OCI-LY7 (cell line): ENCODE measurements around the gene TP63. TPM values are rescaled to one million over a fixed set of nuclear protein-coding genes. Genes with fewer than 3 reads are reported as not detected.

Experiments used
- BruUV-seq: library from RNA; stranded (reverse); fragments of 400-500 nt; replicated peaks from 2 replicates; lab custom pipeline; 2021; lab: Mats Ljungman, UMichigan
- CTCF ChIA-PET: fragments of 300-600 bp; sonication (Branson Sonifier 250); formaldehyde crosslinking; loops from one replicate; lab custom pipeline; 2022; ENCODE audit warnings: antibody characterized with exemption; ENCODE audit not compliant: unreplicated experiment; lab: Charles Lee
- POLR2A ChIA-PET: fragments of 300-600 bp; sonication (Branson Sonifier 250); formaldehyde crosslinking; loops from one replicate; lab custom pipeline; 2022; ENCODE audit warnings: antibody characterized with exemption; lab: Charles Lee
- DNase-seq: peaks from one replicate; pipeline ENCODE4 v3.0.0-alpha.2; 2015; ENCODE audit warnings: low spot score
- H2AFZ ChIP-seq: fragments of 200-600 bp; sonication (generic), shearing (Covaris generic); 2 replicates; pipeline ENCODE4 v1.6.1; 2014; ENCODE audit warnings: mild to moderate bottlenecking, antibody characterized with exemption, low read length, moderate library complexity
- H3K27ac ChIP-seq: fragments of 200-600 bp; sonication (generic); 2 replicates; pipeline ENCODE4 v1.5.1; 2014; ENCODE audit warnings: mixed run types, low read depth, mild to moderate bottlenecking, moderate library complexity, low read length, inconsistent platforms; ENCODE audit not compliant: poor library complexity, severe bottlenecking
- H3K36me3 ChIP-seq: fragments of 200-600 bp; sonication (generic); 2 replicates; pipeline ENCODE4 v1.6.1; 2014; ENCODE audit warnings: mild to moderate bottlenecking, antibody characterized with exemption, low read length, moderate library complexity, mixed read lengths; ENCODE audit not compliant: insufficient read depth
- H3K4me1 ChIP-seq: fragments of 200-600 bp; sonication (generic); 2 replicates; pipeline ENCODE4 v1.5.1; 2014; ENCODE audit warnings: mild to moderate bottlenecking, low read length; ENCODE audit not compliant: insufficient read depth, poor library complexity, severe bottlenecking
- H3K4me2 ChIP-seq: fragments of 200-600 bp; sonication (generic); 2 replicates; pipeline ENCODE4 v1.6.1; 2014; ENCODE audit warnings: mild to moderate bottlenecking, low read length
- H3K4me3 ChIP-seq: fragments of 200-600 bp; sonication (generic); 2 replicates; pipeline ENCODE4 v1.5.1; 2014; ENCODE audit warnings: mild to moderate bottlenecking, low read depth, low read length; ENCODE audit not compliant: poor library complexity, severe bottlenecking
- H3K79me2 ChIP-seq: fragments of 200-600 bp; sonication (generic); 2 replicates; pipeline ENCODE4 v1.6.1; 2016; ENCODE audit warnings: low read depth, mild to moderate bottlenecking, low read length, moderate library complexity, mixed read lengths; ENCODE audit not compliant: insufficient read depth
- H3K9me2 ChIP-seq: fragments of 200-600 bp; sonication (generic); 2 replicates; pipeline ENCODE4 v1.6.1; 2016; ENCODE audit warnings: mild to moderate bottlenecking, low read length, mixed read lengths; ENCODE audit not compliant: insufficient read depth
- H3K9me3 ChIP-seq: fragments of 200-600 bp; sonication (generic); 2 replicates; pipeline ENCODE4 v1.6.1; 2014; ENCODE audit warnings: mild to moderate bottlenecking, mixed run types, low read length, mixed read lengths
- H4K20me1 ChIP-seq: fragments of 200-600 bp; sonication (generic); 2 replicates; pipeline ENCODE4 v1.6.1; 2014; ENCODE audit warnings: mild to moderate bottlenecking, antibody characterized with exemption, low read length, moderate library complexity, mixed read lengths; ENCODE audit not compliant: insufficient read depth
- EZH2phosphoT487 ChIP-seq: fragments of 200-600 bp; sonication (generic); IDR thresholded peaks from 2 replicates; pipeline ENCODE4 v1.6.1; 2018; ENCODE audit warnings: low read depth, borderline replicate concordance, mild to moderate bottlenecking, mixed run types, antibody characterized with exemption, low read length, moderate library complexity, mixed read lengths
- intact Hi-C: fragments of 100-400 bp; cut with micrococcal nuclease; formaldehyde crosslinking; loops from one replicate; pipeline ENCODE4 v1.10.0; 2022; ENCODE audit not compliant: unreplicated experiment
- total RNA-seq, 2 experiments: library from RNA; depleted of rRNA in 1 of 2; stranded (reverse); fragments of >200 nt in 1 of 2; shearing (Covaris generic) in 1 of 2; gene quantifications; 2 replicates each; pipeline ENCODE4 v1.2.3, GENCODE V29; 2014 to 2022
- TF ChIP-seq, protein P1 (sequence below): fragments of 200-600 bp; sonication (generic); conservative IDR thresholded peaks from 2 replicates; pipeline ENCODE4 v1.5.1; 2014; ENCODE audit warnings: mild to moderate bottlenecking, antibody characterized with exemption, low read length, moderate library complexity, mixed read lengths

Gene TP63
- total RNA-seq, 2 experiments from 2014 or later: 0.16 to 1.1 TPM

- Histone ChIP-seq H3K4me2 (no peak overlapping the region), H4K20me1 (no peaks in the 10 kb centered on the region), H3K79me2 (no peaks in the 10 kb centered on the region), H3K4me3 (no peak overlapping the region), H3K9me3 (no peaks in the 10 kb centered on the region), H3K9me2 (no peaks in the 10 kb centered on the region), H3K4me1 (no peaks in the 10 kb centered on the region), H2AFZ (no peak overlapping the region), H3K36me3 (no peaks in the 10 kb centered on the region), H3K27ac (no peak overlapping the region)
- ChIA-PET CTCF (no interaction called here), POLR2A (no interaction called here)
- TF ChIP-seq EZH2phosphoT487: no peak
- TF ChIP-seq, protein P1, sequence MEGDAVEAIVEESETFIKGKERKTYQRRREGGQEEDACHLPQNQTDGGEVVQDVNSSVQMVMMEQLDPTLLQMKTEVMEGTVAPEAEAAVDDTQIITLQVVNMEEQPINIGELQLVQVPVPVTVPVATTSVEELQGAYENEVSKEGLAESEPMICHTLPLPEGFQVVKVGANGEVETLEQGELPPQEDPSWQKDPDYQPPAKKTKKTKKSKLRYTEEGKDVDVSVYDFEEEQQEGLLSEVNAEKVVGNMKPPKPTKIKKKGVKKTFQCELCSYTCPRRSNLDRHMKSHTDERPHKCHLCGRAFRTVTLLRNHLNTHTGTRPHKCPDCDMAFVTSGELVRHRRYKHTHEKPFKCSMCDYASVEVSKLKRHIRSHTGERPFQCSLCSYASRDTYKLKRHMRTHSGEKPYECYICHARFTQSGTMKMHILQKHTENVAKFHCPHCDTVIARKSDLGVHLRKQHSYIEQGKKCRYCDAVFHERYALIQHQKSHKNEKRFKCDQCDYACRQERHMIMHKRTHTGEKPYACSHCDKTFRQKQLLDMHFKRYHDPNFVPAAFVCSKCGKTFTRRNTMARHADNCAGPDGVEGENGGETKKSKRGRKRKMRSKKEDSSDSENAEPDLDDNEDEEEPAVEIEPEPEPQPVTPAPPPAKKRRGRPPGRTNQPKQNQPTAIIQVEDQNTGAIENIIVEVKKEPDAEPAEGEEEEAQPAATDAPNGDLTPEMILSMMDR: no peak
- no peak for DNase-seq
- BruUV-seq: no TSS peak
- intact Hi-C loops: no loop called here
Measured at GRCh38 chr3:189869165-189869564, 238.0 kb downstream of the TP63 start.

DNA sequence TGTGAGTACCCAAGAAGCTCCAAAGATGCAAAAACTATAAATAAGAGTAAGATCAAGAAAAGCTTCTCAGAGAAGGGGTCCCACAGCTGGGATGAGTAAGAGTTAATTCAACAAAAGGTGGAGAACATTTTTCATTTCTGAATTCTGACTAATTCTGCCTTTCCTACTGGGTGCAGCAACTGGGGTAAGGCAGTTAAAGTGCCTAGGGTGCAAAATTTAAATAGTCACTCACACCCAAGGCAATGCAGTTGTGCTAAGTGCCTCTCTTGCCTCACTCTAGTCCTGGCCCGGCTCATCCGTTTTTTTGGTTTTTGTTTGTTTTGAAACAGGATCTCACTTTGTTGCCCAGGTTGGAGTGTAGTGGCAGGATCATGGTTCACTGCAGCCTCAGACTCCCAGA lies 240.2 kb downstream of the TP63 start:
- H4K20me1 ChIP-seq: no peaks in the 10 kb centered on the region
- DNase-seq: no peak
- POLR2A ChIA-PET: no interaction called here
- no peak overlapping the region for H2AFZ ChIP-seq
- H3K9me3 ChIP-seq: no peaks in the 10 kb centered on the region
- H3K4me1 ChIP-seq: no peaks in the 10 kb centered on the region
- no peak for TF ChIP-seq EZH2phosphoT487
- TF ChIP-seq, protein P1: no peak
- no peak overlapping the region for H3K27ac ChIP-seq
- no peak overlapping the region for H3K4me3 ChIP-seq
- CTCF ChIA-PET: no interaction called here
- no peaks in the 10 kb centered on the region for H3K36me3 ChIP-seq
- H3K79me2 ChIP-seq: no peaks in the 10 kb centered on the region
- H3K4me2 ChIP-seq: no peak overlapping the region
- no TSS peak for BruUV-seq
- intact Hi-C loops: no loop called here
- no peaks in the 10 kb centered on the region for H3K9me2 ChIP-seq

DNA sequence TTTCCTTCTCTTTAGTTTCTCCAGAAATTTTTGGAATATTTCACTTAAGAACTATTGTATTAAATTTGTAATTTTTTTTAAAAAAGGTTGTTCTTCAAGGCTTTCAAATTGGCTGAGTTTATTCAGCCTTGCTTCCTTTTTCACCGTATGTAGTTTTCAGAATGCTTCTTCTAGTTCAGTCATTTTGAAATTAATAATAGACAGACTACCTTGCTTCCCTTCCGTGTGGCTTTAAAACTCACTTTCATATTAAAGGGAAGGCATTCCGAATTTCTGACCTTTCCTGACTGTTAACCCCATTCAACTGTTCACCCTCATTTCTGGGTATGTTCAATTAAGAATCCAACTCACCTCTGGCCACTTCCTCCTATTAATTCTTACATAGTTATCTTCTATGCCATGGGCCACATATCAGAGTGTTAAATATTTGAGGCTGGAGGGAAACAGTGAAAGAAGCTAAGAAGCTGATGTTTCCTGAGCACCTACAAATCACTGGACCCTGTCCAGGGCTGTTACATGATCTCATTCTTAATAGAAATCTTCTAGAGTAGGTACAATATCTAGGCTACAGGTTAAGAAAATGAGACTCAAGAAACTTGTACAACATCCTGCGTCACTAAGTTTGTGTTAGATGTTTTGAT lies 252.0 kb downstream of the TP63 start:
- ChIA-PET POLR2A (interaction anchor here (0.6 to 1.0 kb wide), 2 partner anchors 9 to 408 kb away, joined by 3 read pairs; no protein-coding TSS in a partner anchor), CTCF (no interaction called here)
- Histone ChIP-seq H3K4me1 (no peaks in the 10 kb centered on the region), H3K27ac (no peak overlapping the region), H3K4me2 (no peak overlapping the region), H3K36me3 (no peaks in the 10 kb centered on the region), H4K20me1 (no peaks in the 10 kb centered on the region), H3K9me2 (no peaks in the 10 kb centered on the region), H3K9me3 (no peaks in the 10 kb centered on the region), H3K79me2 (no peaks in the 10 kb centered on the region), H3K4me3 (no peak overlapping the region), H2AFZ (no peak overlapping the region)
- intact Hi-C loops: no loop called here
- TF ChIP-seq, protein P1: no peak
- no peak for TF ChIP-seq EZH2phosphoT487
- no peak for DNase-seq
- BruUV-seq: no TSS peak
